Measurements from ENCODE around the gene TXK.

The TXK gene

DNA sequence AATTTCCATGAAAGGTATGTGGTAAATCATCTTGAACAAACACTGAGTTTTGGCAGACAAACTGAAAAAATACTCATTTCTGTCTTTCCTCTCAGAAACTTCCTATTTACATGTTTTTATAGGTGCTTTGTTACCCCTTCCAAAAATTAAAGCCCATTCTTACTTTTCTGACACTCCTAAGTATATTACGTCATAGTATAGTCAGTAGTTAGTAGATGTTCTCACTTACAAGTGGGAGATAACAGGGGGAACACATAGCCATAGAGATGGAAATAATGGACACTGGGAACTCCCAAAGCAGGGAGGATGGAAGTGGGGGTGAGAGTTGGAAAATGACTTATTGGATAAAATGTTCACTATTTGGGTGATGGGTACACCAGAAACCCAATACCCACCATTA, 28.8 kb downstream of the TXK start:
- no peak for DNase-seq (ENCODE audit: extremely low spot score)
- ChIA-PET POLR2A (no interaction called here), CTCF (interaction anchor here (0.7 to 1.3 kb wide), 2 partner anchors 37 to 102 kb away, joined by 3 read pairs; no protein-coding TSS in a partner anchor)
- TF ChIP-seq, protein P1, sequence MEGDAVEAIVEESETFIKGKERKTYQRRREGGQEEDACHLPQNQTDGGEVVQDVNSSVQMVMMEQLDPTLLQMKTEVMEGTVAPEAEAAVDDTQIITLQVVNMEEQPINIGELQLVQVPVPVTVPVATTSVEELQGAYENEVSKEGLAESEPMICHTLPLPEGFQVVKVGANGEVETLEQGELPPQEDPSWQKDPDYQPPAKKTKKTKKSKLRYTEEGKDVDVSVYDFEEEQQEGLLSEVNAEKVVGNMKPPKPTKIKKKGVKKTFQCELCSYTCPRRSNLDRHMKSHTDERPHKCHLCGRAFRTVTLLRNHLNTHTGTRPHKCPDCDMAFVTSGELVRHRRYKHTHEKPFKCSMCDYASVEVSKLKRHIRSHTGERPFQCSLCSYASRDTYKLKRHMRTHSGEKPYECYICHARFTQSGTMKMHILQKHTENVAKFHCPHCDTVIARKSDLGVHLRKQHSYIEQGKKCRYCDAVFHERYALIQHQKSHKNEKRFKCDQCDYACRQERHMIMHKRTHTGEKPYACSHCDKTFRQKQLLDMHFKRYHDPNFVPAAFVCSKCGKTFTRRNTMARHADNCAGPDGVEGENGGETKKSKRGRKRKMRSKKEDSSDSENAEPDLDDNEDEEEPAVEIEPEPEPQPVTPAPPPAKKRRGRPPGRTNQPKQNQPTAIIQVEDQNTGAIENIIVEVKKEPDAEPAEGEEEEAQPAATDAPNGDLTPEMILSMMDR (IDR thresholded peaks at IDR 0.05; ENCODE audit: control extremely low read depth, extremely low read depth, low read depth, missing control alignments), result no peak

GRCh38 chr4:48103483-48104139, 30.4 kb downstream of the TXK start:
- ChIA-PET CTCF (interaction anchor here (1.0 to 1.5 kb wide), 2 partner anchors 17 to 442 kb away, joined by 3 to 6 read pairs; no protein-coding TSS in a partner anchor), POLR2A (no interaction called here)
- TF ChIP-seq, protein P1 (IDR thresholded peaks at IDR 0.05; ENCODE audit: control extremely low read depth, extremely low read depth, low read depth, missing control alignments), result no peak
- DNase-seq (ENCODE audit: extremely low spot score), result no peak

GRCh38 chr4:48102303-48102702, 31.7 kb downstream of the TXK start:
- TF ChIP-seq, protein P1 (IDR thresholded peaks at IDR 0.05; ENCODE audit: control extremely low read depth, extremely low read depth, low read depth, missing control alignments), result no peak

GRCh38 chr4:48100256-48100655, 33.8 kb downstream of the TXK start:
- POLR2A ChIA-PET, result no interaction called here
- DNase-seq (ENCODE audit: extremely low spot score), result no peak
- CTCF ChIA-PET, result interaction anchor here (1.4 kb wide), 1 partner anchor 175 kb away, joined by 3 read pairs; no protein-coding TSS in a partner anchor
- TF ChIP-seq, protein P1 (IDR thresholded peaks at IDR 0.05; ENCODE audit: control extremely low read depth, extremely low read depth, low read depth, missing control alignments), result no peak

More at GRCh38 chr4:48102303-48102702, 31.7 kb downstream of the TXK start:
- ChIA-PET CTCF (interaction anchor here (1.5 kb wide), 1 partner anchor 443 kb away, joined by 3 read pairs; no protein-coding TSS in a partner anchor), POLR2A (no interaction called here)
- DNase-seq (ENCODE audit: extremely low spot score), result no peak

DNA sequence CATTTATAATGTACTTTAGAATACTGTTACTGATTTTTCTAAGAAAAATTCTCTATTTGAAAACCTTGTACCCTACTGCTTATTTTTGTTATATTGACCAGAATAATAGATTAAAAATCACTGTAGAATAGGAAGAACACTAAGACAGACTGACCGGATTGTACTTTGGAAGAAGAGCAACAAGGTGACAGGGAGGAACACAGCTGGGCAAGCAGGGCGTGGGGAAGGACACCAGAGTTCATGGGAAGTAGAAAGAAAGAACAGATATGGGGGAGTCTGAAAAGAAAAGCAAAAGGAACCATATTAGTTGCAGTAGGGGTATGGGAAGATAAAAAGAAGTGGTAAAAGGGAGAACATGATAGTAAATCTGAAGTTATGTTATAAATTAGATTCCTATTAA, 38.6 kb downstream of the TXK start:
- no peak for DNase-seq (ENCODE audit: extremely low spot score)
- TF ChIP-seq, protein P1 (IDR thresholded peaks at IDR 0.05; ENCODE audit: control extremely low read depth, extremely low read depth, low read depth, missing control alignments), result no peak
- ChIA-PET POLR2A (no interaction called here), CTCF (interaction anchor here (1.3 to 3.6 kb wide), 8 partner anchors 9 to 94 kb away, joined by 3 to 31 read pairs (median 4); no protein-coding TSS in a partner anchor)

DNA sequence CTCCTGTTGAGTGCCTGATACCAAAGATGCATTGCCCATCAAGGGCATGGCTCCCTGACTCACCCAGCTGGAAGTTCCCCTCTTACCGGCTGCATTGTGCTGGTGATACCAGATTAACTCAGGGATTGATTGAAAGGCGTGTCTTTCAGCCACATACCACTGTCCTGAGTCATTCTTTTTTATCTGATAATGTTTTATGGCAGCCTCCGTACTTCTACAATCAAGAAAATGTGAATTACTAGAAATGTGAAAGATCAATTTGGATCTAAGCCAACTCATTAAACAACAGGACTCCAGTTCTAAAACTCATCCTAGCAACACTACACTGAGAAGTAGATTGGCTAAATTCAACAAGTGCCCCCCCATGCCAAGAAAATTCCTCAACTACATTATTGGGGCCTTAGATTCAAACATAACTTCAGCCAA, 40.0 kb downstream of the TXK start:
- ChIA-PET POLR2A (no interaction called here), CTCF (interaction anchor here (1.3 kb wide), 1 partner anchor 18 kb away, joined by 3 read pairs; no protein-coding TSS in a partner anchor)
- no peak for DNase-seq (ENCODE audit: extremely low spot score)
- TF ChIP-seq, protein P1 (IDR thresholded peaks at IDR 0.05; ENCODE audit: control extremely low read depth, extremely low read depth, low read depth, missing control alignments), result no peak
